Right hindlimb (tissue), 1 donor: ENCODE data around the gene LINGO1.

Source experiments
- DNase-seq: peaks from one replicate; pipeline ENCODE4 v3.0.0-alpha.2; 2018

Gene LINGO1

GRCh38 chr15:77589839-77590238 lies 42.9 kb downstream of the LINGO1 start:
- DNase-seq, result no peak

- no peak for DNase-seq
These were observed 44.6 kb downstream of the LINGO1 start for GRCh38 chr15:77588126-77588525.

GRCh38 chr15:77584691-77585090 lies 48.0 kb downstream of the LINGO1 start:
- no peak for DNase-seq

GRCh38 chr15:77584201-77584600 lies 48.5 kb downstream of the LINGO1 start:
- DNase-seq, result no peak

- DNase-seq, result peak; percentile 59
These were observed 49.9 kb downstream of the LINGO1 start for GRCh38 chr15:77582763-77583162.

- no peak for DNase-seq
These were observed 50.7 kb downstream of the LINGO1 start for GRCh38 chr15:77581896-77582569.

GRCh38 chr15:77580996-77581682 lies 51.6 kb downstream of the LINGO1 start:
- DNase-seq, result no peak

- DNase-seq, result no peak
These were observed 53.1 kb downstream of the LINGO1 start for GRCh38 chr15:77579498-77580188.

- no peak for DNase-seq
These were observed 53.9 kb downstream of the LINGO1 start for GRCh38 chr15:77578641-77579372.

- DNase-seq, result peak; percentile 50
These were observed 55.3 kb downstream of the LINGO1 start for GRCh38 chr15:77577366-77577950.

- no peak for DNase-seq
These were observed 56.2 kb downstream of the LINGO1 start for GRCh38 chr15:77576538-77576937.

GRCh38 chr15:77575203-77575934 lies 57.3 kb downstream of the LINGO1 start:
- DNase-seq, result no peak

GRCh38 chr15:77574521-77575202 lies 58.0 kb downstream of the LINGO1 start:
- DNase-seq, result no peak

- DNase-seq, result no peak
These were observed 58.9 kb downstream of the LINGO1 start for GRCh38 chr15:77573802-77574201.

- DNase-seq, result no peak
These were observed 60.5 kb downstream of the LINGO1 start for GRCh38 chr15:77572186-77572585.

GRCh38 chr15:77571741-77572140 lies 61.0 kb downstream of the LINGO1 start:
- DNase-seq, result no peak

- DNase-seq, result no peak
These were observed 61.5 kb downstream of the LINGO1 start for GRCh38 chr15:77571181-77571580.

GRCh38 chr15:77569729-77570125 lies 63.0 kb downstream of the LINGO1 start:
- DNase-seq, result no peak

- DNase-seq, result peak; percentile 61
These were observed 63.6 kb downstream of the LINGO1 start for GRCh38 chr15:77568973-77569728.
